ENCODE data around the gene UGT2A3.

The UGT2A3 gene

DNA sequence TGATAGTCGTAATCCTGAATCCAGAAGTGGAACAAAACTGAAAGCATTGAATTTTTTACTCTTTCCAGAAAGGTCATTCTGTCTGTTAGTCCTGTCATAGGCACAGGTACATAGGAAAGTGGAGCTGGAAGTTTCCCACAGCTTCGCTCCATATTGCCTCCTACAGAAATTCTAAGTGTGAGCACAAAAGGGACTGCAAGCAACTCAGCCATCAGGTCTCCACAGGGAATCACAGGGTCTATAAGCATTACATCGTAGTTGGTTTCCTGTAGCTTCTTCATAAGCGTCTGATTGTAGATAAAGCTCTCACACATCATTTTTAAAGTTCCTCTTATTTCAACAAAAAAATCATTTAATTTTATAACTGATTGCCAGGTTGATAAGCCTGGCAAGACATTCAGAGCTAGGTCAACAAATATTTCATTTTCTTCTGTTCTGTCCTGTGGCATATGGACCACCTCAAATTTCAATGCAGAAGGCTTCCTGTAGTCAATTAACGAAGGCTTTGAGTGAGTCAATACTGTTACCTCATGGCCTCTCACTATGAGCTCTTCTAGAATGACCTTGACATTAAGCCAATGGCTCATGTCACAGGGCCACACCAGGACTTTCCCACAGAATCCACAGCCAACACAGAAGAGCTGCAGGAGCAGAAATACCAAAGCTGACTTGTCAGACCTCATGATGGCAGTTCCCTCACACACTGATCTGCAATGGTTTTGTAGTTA is at the start of gene UGT2A3:
TSS of gene UGT2A3 (minus strand) at position 727 of the 728 bp plus-strand sequence. CDS start at position 683, 44 bp downstream.
- TF ChIP-seq, protein P1, sequence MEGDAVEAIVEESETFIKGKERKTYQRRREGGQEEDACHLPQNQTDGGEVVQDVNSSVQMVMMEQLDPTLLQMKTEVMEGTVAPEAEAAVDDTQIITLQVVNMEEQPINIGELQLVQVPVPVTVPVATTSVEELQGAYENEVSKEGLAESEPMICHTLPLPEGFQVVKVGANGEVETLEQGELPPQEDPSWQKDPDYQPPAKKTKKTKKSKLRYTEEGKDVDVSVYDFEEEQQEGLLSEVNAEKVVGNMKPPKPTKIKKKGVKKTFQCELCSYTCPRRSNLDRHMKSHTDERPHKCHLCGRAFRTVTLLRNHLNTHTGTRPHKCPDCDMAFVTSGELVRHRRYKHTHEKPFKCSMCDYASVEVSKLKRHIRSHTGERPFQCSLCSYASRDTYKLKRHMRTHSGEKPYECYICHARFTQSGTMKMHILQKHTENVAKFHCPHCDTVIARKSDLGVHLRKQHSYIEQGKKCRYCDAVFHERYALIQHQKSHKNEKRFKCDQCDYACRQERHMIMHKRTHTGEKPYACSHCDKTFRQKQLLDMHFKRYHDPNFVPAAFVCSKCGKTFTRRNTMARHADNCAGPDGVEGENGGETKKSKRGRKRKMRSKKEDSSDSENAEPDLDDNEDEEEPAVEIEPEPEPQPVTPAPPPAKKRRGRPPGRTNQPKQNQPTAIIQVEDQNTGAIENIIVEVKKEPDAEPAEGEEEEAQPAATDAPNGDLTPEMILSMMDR (IDR thresholded peaks at IDR 0.05; ENCODE audit: extremely low read depth, insufficient read depth, missing control alignments), result no peak
- in situ Hi-C loops (cut with MboI; ENCODE audit: low pct_unique_long_range_greater_than_20kb, low sequenced_read_pairs, unreplicated experiment), result no loop called here
- DNase-seq (ENCODE audit: low spot score), result no peak

DNA sequence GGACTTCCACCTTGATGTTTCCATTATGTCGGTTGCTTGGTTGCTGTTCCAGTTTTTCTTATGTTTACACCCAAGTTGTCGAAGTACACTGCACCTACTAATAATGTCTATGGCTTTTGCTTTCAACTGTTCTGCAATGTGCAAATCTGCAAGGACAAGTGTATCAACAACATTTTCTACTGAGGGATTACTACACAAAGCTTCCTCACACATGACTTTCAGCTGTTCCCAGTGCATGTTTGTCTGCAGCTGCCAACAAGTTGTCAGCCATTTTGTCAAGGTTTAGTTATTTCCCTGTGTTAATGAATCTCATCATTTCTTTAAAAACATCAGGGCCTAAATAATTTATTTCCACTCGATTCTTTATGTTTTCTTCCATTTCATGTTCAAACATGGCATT is 45.4 kb upstream of the UGT2A3 start:
- DNase-seq (ENCODE audit: low spot score), result no peak
- TF ChIP-seq, protein P1 (IDR thresholded peaks at IDR 0.05; ENCODE audit: extremely low read depth, insufficient read depth, missing control alignments), result no peak
- in situ Hi-C loops (cut with MboI; ENCODE audit: low pct_unique_long_range_greater_than_20kb, low sequenced_read_pairs, unreplicated experiment), result no loop called here

DNA sequence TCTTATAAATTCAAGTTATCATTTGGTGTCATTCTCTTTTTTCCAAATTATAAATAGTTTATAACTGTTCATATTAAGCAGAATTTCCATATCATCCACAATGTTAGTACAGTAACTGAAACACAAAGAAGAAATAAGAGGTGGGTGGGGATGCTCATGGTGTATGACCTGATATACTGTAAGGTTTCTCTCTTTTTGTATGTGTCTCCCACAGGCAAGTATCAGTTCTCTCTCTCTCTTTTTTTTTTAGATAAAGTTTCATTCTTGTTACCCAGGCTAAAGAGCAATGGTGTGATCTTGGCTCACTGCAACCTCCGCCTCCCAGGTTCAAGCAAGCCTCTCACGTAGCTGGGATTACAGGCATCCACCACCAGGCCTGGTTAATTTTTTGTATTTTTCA is 43.7 kb upstream of the UGT2A3 start:
- TF ChIP-seq, protein P1 (IDR thresholded peaks at IDR 0.05; ENCODE audit: extremely low read depth, insufficient read depth, missing control alignments), result no peak
- no peak for DNase-seq (ENCODE audit: low spot score)
- in situ Hi-C loops (cut with MboI; ENCODE audit: low pct_unique_long_range_greater_than_20kb, low sequenced_read_pairs, unreplicated experiment), result no loop called here

DNA sequence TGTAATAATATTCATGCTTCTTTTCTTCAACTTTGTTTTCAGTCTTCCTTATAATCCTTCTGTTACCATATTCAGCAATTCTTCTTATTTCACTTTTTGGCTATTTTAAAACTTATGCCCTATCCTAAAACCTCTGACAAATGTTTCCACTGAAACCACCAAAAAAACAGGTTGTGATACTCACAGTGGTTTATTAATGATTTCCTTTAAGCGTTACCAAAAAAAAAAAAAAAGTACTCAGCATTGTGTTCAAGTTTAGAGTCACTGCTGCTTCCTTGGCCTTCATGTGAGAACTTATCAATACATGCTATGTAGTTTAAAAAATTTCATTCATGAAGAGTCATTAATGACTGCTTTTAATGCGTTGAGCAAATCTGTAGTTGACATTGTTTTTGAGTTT is 35.4 kb upstream of the UGT2A3 start:
- DNase-seq (ENCODE audit: low spot score), result no peak
- in situ Hi-C loops (cut with MboI; ENCODE audit: low pct_unique_long_range_greater_than_20kb, low sequenced_read_pairs, unreplicated experiment), result no loop called here
- TF ChIP-seq, protein P1 (IDR thresholded peaks at IDR 0.05; ENCODE audit: extremely low read depth, insufficient read depth, missing control alignments), result no peak

DNA sequence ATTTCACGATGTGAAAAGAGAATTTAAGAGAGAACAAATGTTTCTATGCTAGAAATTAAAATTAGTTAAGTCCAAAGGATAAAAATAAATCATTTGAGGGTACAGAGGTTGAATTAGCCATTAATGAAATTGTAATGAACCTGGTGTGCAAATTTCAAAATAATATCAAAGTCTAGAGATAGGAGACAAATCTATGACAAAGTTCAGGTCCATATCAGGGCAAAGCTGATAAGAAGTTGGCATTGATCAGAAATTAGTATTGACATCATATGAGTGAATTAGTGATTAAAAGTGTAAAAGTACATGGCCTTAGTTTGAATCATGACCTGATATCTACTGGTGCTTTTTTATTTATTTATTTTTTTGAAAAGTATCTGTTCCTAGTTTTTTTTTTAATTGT is 33.8 kb upstream of the UGT2A3 start:
- TF ChIP-seq, protein P1 (IDR thresholded peaks at IDR 0.05; ENCODE audit: extremely low read depth, insufficient read depth, missing control alignments), result no peak
- no peak for DNase-seq (ENCODE audit: low spot score)
- in situ Hi-C loops (cut with MboI; ENCODE audit: low pct_unique_long_range_greater_than_20kb, low sequenced_read_pairs, unreplicated experiment), result no loop called here

DNA sequence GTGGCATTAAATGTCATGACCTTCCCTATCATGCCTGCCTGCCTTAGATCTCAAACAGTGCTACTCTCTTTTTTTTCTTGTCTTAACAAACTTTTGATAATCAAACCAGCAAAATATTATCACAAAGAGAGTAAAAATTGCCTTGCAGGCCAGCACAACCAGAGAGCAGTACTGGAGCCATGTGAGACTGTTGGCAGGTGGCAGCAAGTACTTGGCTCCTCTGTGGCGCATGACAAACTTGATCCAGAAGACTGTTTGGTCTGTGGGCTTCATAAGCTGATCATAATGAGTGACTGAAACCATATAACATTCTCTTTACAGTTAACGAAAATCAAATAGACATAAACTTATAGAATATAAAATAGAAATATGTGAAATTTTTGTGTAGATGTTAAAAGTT is 33.3 kb upstream of the UGT2A3 start:
- DNase-seq (ENCODE audit: low spot score), result no peak
- in situ Hi-C loops (cut with MboI; ENCODE audit: low pct_unique_long_range_greater_than_20kb, low sequenced_read_pairs, unreplicated experiment), result no loop called here
- TF ChIP-seq, protein P1 (IDR thresholded peaks at IDR 0.05; ENCODE audit: extremely low read depth, insufficient read depth, missing control alignments), result no peak

All from GM13977 (cell line).